Stimulated activated CD8-positive, alpha-beta memory T cell treated with anti-CD3 and anti-CD28 coated beads, Interleukin-15, amount 100 ng/mL, for 48 hours (primary cell): ENCODE measurements around the gene SUPT3H.
"Not testable (repeated sequence)": the region's sequence is repeated elsewhere in the genome, so short reads cannot be mapped to it uniquely, and the experiment has no call there.

Source experiments
- DNase-seq, 2 donors: peaks; one replicate each; pipeline ENCODE4 v3.0.0-alpha.2; 2020; ENCODE audit warnings: low read depth in 2 of 2

Gene SUPT3H

GRCh38 chr6:45323656-45324224, 54.0 kb downstream of the SUPT3H start:
- no peak for DNase-seq

DNA sequence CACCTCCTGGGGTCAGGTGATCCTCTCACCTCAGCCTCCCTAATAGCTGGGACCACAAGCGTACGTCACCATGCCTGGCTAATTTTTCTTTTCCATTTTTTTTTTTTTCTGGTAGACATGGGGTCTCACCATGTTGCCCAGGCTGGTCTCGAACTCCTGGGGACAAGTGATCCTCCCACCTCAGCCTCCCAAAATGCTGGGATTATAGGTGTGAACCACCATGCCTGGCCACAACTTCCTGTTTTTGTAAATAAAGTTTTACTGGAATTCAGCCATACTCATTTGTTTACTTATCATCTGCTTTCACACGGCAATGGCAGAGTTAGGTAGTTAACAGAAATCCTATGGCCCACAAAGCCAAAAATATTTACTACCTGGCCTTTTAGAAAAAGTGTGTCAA, 57.4 kb downstream of the SUPT3H start:
- no peak for DNase-seq

DNA sequence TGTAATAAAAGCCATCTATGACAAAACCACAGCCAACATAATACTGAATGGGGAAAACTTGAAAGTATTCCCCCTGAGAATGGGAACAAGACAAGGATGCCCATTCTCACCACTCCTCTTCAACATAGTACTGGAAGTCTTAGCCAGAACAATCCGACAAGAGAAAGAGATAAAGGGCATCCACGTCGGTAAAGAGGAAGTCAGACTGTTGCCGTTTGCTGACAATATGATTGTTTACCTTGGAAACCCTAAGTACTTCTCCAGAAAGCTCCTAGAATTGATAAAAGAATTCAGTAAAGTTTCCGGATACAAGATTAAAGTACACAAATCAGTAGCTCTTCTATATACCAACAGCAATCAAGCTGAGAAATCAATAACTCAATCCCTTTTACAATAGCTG, 63.6 kb downstream of the SUPT3H start:
- DNase-seq, result no peak

- DNase-seq, result peak in 1 of 2 donors; percentile 16
Measured at GRCh38 chr6:45310118-45310788, 67.5 kb downstream of the SUPT3H start.

DNA sequence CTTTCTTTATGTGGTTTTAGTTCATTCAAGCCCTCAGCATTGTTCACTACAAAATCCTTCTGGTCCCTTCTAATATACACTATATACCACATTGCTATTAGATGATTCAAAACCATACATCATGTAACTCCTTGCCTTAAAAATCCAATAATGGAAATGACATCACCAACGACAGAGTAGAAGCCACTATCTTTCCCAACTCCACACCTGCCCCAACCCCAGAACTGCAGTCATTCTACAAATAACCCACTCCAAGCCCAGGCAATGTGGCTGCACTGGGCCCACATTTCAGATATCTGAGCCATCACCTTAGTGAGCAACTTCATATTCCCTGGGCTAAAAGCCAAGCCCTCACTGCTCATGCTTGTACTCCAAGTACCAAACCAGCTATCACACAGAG, 72.2 kb downstream of the SUPT3H start:
- no peak for DNase-seq

DNA sequence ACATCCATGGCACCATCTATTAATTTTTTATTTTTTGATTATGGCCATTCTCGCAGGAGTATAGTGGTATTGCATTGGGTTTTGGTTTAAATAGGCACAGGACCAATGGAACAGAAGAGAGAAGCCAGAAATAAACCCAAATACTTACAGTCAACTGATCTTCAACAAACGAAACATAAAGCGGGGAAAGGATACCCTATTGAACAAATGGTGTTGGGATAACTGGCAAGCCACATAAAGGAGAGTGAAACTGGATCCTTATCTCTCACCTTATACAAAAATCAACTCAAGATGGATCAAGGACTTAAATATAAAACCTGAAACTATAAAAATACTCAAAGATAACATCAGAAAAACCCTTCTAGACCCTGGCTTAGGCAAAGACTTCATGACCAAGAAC, 74.9 kb downstream of the SUPT3H start:
- no peak for DNase-seq

DNA sequence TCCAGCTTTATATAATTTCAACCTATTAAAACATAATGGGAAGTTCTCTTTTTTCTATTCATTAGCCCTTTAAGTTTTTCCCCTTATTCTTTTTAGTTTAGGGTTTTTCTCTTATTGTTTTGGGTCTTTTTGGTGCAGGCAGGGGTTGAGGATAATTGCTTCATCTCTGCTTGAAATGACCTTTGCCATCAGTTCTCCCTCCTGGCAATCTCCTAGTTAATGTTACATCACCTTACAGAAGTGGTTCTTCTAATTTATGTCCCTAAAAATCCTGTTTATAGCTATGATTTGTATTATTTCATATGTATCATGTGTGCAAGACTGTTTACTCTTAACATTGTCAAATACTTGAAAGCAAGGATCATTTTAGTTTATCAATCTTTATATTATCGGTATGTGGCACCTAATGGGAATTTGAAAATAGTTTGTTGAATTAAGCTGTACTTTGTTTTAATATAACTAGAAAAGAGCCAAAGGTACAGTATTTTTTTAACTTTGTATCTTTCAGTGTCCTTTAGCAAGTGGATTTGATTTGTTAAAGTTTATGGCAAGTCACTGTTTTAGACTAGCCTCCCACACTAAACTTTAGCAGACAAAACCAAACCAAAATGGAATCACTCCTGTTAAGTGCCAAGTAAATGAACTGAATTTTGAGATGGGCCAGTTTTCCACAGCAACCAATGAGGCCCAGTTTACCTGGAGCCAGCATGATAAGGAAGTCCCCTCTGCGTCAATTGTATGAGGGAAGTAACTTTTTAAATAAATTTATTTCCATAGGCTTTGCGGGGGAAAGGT, 76.2 kb downstream of the SUPT3H start:
- DNase-seq, result no peak

- DNase-seq, result no peak
Measured at GRCh38 chr6:45300736-45301135, 77.0 kb downstream of the SUPT3H start.

- DNase-seq, result no peak
Measured at GRCh38 chr6:45299096-45299581, 78.6 kb downstream of the SUPT3H start.

- DNase-seq, result no peak
Measured at GRCh38 chr6:45297320-45297719, 80.4 kb downstream of the SUPT3H start.

DNA sequence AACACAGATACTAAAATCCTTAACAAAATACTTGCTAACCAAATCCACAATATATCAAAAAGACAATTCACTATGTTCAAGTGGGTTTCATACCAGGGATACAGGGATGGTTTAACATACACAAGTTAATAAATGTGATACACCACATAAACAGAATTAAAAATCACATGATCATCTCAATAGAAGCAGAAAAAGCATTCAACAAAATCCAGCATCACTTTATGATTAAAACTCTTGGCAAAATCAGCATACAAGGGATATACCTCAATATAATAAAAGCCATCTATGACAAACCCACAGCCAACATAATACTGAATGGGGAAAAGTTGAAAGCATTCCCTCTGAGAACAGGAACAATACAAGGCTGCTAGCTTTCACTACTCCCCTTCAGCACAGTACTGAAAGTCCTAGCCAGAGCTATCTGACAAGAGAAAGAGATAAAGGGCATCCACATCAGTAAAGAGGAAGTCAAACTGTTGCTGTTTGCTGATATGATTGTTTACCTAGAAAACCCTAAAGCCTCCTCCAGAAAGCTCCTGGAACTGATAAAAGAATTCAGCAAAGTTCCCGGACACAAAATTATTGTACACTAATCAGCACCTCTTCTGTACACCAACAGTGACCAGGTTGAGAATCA, 83.6 kb downstream of the SUPT3H start:
- not testable (repeated sequence) for DNase-seq

DNA sequence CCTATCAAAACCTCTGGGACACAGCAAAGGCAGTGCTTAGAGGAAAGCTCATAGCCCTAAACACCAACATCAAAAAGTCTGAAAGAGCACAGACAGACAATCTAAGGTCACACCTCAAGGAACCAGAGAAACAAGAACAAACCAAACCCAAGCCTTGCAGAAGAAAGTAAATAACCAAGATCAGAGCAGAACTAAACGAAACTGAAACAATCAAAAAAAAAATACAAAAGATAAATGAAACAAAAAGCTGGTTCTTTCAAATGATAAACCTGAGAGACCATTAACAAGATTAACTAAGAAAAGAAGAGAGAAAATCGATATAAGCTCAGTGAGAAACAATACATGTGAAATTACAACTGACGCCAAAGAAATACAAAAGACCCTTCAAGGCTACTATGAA, 84.4 kb downstream of the SUPT3H start:
- no peak for DNase-seq

GRCh38 chr6:45289751-45290514, 87.8 kb downstream of the SUPT3H start:
- no peak for DNase-seq

- not testable (repeated sequence) for DNase-seq
Measured at GRCh38 chr6:45286707-45287106, 91.0 kb downstream of the SUPT3H start.

GRCh38 chr6:45278367-45278766, 99.4 kb downstream of the SUPT3H start:
- no peak for DNase-seq

- not testable (repeated sequence) for DNase-seq
Measured at GRCh38 chr6:45277741-45278140, 100.0 kb downstream of the SUPT3H start.

DNA sequence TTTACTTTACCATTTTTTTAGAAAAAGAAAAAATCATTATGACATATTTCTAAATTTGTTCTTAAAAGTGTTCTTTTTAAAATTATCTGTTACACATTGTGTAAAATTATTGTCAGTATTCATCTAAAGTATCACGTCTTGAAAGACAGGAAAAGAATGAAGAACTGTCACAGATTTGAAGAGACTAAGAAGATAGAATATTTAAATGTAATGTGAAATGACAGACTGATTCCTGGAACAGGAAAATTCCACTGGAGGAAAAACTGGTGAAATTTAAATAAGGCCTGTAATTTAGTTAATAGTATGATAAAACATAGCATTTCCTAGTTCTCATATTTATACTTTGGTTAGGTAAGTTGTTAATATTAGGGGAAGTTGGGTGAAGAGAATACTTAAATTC, 102.4 kb downstream of the SUPT3H start:
- no peak for DNase-seq

DNA sequence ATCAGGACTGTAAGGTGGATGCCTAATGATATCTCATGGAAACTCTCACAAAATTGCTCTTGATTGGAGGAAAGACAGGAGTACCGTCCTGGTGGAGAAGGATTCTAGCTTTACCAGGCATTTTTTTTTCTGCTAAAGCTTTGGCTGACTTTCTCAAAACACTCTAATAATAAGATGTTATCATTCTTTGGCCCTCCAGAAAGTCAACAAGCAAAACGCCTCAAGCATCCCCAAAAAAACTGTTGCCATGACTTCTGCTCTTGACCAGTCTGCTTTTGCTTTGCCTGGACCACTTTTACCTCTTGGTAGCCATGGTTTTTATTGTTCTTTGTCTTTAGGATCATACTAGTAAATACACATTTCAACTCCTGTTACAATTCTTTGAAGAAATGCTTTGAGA, 105.1 kb downstream of the SUPT3H start:
- DNase-seq, result no peak

GRCh38 chr6:45265246-45265645, 112.5 kb downstream of the SUPT3H start:
- no peak for DNase-seq

DNA sequence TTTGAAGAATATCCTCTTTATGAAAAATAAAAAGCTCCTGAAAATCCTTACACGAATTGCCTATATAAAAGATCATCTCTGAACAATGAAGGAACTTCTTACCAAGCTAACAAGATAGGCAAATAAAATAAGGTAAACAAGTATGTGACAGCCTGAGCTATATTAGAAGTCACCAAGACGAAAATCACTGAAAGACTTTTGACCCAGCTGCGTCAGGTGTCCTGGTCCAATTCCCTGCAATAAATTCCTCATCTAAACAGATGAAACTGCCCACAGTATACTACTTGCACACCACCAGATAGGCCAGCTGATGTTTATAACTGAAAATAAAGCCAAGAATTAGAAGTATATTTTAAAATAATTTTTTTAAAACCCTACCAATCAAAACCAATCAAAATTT, 117.0 kb downstream of the SUPT3H start:
- no peak for DNase-seq
